GM21390 (cell line): ENCODE measurements around the gene MPP3.
"Not testable (repeated sequence)": the region's sequence is repeated elsewhere in the genome, so short reads cannot be mapped to it uniquely, and the experiment has no call there.

Experiments used
- ATAC-seq: cut with Tn5 transposase; IDR thresholded peaks from one replicate; pipeline ENCODE4 v1.9.1; 2021; ENCODE audit not compliant: unreplicated experiment

Gene MPP3

DNA sequence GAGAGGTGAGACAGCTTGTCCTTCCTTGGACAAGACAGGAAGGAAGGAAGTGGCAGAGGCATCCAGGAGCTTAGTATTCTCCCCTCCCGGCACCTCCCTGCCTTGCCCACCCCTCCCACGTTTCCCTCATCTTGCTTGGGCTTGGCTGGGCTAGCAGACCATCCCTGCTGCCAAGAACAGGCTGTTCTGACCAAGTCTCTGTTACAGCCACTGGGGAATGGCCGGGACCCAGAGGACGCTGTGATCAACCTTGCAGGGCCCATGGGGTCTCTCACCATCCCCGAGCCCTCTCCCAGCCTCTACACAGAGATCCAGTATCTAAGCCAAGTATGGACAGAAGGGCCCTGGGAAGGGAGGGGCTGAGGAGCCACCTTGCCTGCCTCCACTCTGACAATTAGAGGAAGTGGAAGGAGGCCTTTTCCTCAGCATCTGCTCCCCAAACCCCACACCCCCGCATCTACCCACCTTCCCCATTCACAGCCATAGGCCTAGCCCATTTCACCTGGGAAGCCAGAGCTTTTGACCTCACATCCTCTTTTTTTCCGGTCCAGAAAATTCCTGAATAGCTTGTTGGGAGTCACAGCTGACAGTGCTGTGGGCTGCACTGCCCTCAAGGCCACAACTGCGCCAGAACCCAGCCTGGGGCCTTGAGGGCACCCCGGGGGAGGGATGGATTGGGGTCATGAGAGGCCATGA is 28.1 kb upstream of the MPP3 start:
- ATAC-seq: no peak

DNA sequence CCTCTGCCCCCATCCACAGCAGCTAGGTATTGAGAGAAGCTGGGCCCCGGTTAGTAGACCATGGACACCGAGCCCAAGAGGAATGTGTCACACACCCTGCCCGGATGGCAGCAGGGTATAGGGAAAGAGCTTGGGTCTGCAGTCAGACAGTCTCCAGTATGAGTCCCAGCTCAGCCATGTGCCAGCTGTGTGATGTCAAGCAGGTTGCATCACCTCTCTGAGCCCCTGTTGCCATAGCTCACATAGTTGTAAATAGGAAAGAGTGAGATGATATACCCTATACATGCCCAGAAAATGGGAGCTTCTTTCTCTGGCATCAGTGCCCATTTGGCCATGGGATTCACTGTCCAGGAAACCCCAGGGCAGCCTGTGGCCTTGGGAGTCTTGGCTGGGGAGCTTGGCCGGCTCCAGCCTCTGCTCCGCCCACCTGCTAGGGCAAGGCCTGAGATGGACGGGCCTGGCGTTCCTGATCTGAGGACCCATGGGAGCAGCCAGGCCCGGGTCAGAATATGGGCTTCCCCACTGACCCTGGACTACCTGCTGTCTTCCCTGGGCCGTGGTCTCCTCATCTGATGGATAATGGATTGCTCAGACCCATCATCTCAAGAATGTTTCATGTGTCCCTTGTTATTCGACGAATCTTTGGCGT is 27.3 kb upstream of the MPP3 start:
- ATAC-seq: no peak

DNA sequence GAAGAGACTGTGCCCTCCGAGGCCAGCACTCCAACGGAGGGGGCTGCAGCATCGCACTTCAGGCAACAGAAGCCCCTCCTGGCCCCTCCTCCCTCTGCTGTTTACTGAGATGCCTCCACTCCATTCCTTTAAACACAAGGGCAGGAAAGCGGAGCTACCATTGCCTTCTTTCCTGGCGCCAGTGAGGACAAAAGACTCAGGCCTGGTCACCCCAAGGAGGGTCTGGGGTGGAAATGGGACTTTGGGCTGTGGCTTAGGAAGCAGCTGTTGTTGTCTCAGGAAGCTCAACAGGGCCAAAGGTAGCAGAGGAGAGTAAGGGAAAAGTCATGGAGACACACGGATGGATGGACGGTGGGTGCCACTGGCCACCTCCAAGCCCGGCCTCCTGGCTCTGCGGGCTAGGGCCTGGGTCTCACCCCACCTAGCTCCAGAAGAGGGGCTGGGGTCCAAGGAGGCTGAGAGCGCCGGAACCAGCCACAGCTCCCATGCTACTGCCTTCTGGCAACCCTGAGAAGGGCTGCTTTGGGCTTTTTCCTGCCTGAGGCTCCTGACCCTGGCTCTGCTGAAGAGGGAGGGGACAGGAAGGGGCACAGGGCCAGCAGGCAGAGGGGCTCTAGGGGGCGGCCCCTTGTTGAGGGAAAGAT is 25.1 kb upstream of the MPP3 start:
- no peak for ATAC-seq

DNA sequence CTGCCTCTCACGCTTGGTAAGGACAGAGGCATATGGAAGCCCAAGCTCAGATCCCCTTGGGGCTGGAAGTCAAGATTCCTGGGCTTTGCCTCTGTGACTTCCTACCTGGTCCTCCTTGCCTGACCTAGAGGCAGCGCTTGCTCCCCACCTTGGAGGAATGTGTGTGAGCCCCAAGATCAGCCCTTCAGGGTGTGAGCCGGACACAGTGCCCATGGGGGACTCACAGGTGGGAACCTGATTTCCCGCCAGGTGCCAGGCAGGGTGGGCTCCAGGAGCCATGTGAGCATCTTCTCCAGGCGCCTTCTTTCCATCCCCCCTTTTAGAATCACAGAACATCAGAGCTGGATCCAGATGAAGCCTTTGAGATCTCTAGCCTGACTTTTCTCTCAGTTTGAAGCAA is 24.2 kb upstream of the MPP3 start:
- no peak for ATAC-seq

DNA sequence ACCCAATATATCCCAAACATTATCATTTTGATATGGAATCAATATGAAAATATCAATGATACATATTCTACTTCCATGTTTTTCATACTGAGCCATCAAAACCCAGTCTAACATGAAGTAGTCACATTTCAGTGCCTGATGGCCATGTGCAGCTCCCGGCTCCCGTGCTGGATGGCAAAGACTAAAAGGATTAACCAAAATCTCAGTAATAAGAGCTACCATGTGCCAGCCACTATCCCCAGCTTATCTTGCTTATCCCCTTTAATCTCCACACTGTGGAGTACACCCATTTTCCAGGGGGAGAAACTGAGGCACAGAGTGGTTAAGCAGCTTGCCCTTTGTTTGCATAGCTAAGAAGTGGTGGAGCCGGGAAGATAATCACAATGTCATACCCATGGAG is 23.2 kb upstream of the MPP3 start:
- ATAC-seq: no peak

DNA sequence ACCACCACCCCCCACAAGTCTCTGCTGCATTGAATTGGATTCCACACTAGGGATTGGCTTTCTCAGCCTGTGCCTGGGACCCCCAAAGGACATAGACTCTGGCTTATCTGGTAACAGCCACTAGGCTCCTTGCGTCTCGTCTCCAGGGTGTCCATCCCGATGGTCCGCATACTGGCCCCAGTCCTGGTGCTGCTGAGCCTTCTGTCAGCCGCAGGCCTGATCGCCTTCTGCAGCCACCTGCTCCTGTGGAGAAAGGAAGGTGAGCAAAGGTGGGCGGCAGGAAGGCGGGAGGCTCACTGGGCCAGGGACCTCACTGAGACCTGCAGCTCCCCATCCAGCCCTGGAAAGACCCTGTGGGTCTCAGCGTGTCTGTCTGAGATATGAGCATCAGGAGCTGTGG is 22.1 kb upstream of the MPP3 start:
- no peak for ATAC-seq

DNA sequence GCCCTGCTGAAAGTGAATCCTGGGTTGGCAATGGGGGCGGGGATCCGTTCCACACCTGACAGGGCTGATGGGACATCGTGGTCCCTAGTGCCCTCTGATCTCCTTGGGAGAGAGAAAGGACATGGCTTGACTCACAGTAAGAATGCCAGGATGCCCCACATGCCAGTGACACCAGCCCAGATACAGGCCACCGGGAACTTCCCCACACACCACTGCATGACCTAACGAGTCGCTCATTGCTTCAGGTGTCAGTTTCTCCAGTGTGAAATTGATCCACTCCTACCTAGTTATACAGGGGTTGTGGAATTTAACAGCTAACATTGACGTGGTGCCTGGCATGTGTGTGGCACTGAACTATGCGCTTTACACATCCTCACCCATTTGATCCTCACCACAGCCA is 21.6 kb upstream of the MPP3 start:
- no peak for ATAC-seq

DNA sequence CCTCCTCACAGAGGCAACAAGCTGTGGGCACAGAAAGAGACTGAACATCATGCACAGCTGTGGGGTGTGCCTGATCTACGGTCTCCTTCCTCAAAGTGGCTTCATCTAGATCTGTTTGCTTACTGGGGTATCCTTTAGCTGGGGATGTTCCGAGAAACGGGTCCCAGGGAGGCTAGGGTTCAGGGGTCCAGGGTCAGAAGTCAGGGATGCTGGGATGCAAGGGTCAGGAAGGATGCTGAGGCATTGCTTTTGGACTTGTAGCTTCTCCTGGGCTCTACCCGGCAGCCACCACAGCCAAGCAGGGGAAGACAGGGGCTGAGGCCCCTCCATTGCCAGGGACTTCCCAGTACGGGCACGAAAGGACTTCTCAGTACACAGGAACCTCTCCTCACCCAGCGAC is 20.6 kb upstream of the MPP3 start:
- ATAC-seq: no peak

DNA sequence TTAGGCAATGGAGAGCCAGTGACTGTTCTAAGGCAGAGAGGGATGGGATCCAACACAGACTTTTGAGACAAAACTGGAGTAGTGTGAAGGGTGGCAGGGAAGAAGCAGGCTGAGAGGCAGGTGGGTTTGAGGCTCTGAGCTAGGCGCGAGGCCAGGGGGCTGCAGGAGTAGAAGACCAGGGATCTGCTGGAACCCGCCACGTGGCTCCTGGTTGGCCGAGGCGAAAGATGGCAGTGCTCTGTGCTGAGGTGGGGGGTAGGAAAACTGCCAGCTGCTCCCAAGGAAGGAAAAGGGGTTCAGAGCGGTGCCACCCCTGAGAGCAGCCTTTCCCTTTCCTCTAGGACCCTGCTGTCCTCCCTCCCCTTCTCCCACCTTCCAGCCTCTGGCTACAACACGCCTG is 19.6 kb upstream of the MPP3 start:
- ATAC-seq: no peak

DNA sequence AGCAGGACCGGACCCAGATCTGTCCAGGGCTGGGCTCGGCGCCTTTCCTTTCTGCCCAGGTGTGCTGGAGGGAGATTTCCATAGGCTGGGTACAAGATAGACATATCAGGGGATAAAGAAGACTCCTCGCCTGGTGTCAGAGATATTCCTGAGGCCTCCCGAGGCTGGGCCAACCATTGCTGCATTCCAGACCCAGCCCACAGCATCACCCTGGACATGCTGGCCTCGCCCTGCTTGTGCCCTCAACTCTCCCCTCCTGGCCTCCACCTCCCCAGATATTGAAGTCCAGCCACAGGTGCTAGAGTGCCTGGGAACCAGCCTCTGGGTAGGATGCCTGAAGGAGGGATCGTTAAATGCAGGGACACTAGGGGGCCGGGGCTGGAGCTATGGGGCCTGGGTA is 16.2 kb upstream of the MPP3 start:
- ATAC-seq: no peak

DNA sequence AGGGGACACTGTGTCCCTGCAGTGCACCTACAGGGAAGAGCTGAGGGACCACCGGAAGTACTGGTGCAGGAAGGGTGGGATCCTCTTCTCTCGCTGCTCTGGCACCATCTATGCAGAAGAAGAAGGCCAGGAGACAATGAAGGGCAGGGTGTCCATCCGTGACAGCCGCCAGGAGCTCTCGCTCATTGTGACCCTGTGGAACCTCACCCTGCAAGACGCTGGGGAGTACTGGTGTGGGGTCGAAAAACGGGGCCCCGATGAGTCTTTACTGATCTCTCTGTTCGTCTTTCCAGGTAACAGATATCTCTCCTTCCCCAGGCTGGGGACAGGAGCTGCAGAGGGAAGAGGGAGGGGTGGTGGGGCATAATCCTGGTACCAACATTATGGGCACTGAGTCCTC is 15.7 kb upstream of the MPP3 start:
- ATAC-seq: no peak

DNA sequence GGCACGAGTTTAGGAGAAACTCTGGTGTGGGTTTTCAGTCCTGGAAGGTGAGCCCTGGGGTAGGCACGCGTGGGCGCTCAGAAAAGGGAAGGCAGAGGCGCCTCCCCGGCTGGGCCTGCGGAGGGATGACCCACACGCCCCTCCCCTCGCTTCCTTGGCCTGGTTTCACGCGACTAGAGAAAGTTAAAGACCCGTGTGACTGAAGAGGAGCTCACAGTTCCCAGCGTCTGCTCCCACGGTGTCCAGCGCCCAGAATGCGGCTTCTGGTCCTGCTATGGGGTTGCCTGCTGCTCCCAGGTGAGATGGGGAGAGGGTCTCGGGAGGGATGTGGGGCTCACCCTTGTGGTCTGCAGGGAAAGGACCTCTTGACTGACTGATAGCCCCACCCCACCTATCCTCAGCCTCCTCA is 14.0 kb upstream of the MPP3 start, which contains the start of gene CD300LG:
CD300LG (plus strand) TSS at position 214 of the 409 bp plus-strand sequence; CDS start at position 255, 41 bp downstream.
- ATAC-seq: no peak

DNA sequence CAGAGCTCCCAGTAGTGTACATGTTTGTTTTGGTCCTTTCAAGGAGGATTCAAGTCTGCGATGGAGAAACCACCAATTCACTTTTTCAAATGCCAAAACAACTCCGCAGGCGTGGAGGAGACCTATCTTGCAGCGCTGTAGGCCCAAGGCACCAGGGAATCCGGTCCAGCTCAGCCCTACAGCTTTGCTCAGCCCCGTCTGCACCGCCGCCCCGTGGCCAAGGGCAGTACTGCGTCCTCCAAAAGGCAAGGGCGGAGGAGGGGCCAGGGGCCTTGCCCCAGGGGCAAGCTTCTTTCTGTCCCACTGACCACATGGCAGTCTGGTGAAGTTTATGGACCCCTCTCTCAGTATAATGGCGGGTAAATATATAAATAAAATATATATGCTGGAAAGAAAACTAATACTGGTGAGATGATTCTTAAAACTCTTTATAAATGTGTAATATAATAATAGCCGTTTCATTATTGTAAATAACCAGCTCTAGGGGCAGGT is 13.3 kb upstream of the MPP3 start:
- no peak for ATAC-seq

DNA sequence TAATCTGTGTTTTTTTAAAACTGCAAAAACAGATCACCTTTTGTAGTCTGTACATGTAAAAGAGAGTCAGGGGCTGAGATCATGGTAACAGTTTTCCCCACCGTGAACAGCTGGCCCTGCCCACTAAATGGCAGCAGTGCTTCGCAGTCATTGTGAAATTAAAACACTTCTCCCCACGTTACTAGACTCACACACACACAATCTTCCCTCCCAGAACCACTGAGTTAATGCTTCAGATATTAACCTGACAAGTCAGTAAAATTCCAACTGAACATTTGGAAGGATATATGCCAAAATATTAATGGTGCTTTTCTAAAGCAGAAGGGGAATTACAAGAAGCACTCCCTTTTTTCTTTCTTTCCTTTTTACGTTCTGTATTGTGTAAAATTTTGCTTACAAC is 12.8 kb upstream of the MPP3 start:
- no peak for ATAC-seq

DNA sequence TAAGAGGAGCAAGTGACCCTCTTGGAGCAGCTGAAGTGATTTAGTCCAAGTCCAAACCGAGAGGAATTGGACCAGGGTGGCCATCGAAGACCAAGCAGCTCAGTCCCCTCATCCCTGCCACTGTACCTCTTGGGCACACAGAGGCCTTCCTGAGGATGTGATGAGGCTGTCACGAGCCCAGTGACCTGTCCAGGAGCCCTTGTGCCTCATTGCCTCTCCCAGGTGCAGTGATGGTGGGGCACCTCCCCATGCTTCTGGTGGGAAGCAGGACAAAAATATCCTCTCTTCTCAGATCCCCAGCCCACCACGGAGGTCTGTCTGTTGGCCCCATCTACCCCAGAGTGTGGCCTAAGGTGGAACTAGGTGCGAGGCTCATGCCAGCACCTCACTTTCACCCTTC is 11.3 kb upstream of the MPP3 start:
- ATAC-seq: no peak

DNA sequence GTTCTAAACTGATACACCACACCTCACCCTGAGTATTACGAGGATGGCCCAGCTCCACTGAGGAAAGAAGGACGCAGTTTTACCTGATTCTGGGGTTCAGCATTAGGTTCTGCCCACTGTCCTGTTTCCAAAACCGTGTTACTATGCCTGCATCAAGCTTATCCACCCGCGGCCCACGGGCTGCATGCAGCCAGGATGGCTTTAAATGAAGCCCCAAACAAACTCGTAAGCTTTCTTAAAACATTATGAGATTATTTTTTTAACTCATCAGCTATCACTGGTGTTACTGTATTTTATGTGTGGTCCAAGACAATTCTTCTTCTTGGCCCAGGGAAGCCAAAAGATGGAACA is 10.0 kb upstream of the MPP3 start:
- ATAC-seq: no peak

DNA sequence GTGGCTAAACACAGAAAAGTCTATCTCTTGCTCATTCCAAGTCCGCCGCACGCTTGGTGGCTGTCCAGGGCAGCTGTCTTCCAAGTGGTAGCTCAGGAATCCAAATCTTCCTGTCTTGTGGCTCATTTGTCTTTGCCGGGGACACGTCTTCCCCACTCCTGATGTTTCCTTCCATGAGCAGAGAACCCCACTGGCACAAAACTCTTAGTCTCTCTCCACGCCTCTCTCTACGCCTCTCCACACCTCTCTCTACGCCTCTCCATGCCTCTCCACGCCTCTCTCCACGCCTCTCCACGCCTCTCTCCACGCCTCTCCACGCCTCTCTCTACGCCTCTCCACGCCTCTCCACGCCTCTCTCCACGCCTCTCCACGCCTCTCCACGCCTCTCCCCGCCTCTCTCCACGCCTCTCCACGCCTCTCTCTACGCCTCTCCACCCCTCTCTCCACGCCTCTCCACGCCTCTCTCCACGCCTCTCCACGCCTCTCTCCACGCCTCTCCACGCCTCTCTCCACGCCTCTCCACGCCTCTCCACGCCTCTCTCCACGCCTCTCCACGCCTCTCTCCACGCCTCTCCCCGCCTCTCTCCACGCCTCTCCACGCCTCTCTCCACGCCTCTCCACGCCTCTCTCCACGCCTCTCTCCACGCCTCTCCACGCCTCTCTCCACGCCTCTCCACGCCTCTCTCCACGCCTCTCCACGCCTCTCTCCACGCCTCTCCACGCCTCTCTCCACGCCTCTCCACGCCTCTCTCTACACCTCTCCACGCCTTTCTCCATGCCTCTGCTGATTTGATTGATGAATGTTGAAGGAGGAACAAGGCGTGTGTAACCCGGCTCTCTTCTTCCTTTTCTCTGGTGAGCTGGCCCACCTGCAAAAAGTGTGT is 9.4 kb upstream of the MPP3 start:
- not testable (repeated sequence) for ATAC-seq

DNA sequence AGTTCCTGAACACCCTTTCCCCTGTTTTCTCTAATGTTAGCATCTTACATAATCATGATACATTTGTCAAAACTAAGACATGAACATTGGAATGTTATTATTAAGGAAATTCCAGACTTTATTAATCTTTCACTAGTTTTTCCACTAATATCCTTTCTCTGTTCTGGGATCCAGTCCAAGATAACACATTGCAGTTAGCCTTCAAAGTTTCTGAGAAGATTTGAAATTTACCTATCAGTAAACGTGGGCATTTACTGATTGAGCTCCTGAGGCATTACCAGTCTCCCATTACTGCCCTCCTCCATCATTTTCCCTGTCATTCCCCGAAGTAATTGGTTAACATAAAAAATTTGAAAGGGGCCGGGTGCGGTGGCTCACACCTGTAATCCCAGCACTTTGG is 8.3 kb upstream of the MPP3 start:
- ATAC-seq: no peak

DNA sequence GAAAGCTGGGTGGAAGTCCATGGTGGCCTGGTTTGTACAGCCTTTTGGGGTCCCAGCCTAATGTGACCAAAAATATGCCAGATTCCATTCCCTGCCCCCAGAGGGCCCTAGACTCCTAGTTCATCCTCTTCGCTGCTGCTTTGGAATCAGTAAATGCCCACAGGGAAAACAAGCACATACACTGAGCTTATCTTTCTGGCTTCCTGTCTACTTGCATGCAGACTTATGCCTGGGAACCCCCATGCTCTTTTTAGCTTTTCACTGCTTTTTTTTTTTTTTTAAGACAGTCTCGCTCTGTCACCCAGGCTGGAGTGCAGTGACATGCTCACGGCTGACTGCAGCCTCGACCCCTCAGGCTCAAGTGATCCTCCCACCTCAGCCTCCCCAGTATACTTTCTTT is 7.9 kb upstream of the MPP3 start:
- ATAC-seq: no peak

DNA sequence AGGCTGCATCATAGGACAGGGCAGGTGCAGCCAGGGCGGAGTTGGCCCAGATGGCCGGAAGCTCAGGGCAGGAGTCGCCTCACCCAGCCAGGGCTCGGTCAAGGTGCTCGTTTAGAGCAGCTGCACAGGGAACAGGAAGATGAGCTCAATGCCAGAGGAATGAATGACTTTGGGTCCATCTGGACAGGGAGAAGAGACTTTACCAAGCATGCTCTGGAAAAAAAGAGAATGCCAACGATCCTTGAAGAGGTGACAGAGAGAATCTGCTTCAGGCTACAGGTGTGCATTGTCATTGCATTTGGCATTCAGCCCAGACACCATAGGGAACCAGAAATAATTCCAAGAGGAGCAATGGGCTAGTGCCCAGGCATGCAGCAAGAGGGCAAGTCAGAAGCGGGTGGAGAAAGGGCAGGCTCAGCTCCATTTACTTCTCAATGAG is 6.7 kb upstream of the MPP3 start:
- ATAC-seq: no peak

DNA sequence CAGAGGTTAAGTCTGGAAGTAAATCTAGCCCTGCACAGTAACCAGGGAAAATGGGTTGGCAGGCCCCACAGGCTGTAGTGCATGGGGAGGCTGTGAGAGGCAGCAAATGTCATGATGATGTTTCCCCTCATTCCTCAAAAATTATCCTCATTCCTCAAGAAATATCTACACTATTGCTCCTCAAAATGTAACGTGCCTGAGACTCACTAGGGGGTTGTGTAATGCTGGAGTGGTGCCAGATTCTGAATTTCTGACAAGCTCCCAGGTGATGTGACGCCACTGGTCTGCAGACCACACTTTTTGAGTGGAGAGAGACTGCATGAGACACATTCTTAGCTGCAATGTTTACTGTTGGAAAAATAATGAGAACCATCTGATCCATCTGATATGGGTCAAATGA is 1.2 kb upstream of the MPP3 start:
- no peak for ATAC-seq
